ENCODE results near the gene RIN3.

Gene RIN3

DNA sequence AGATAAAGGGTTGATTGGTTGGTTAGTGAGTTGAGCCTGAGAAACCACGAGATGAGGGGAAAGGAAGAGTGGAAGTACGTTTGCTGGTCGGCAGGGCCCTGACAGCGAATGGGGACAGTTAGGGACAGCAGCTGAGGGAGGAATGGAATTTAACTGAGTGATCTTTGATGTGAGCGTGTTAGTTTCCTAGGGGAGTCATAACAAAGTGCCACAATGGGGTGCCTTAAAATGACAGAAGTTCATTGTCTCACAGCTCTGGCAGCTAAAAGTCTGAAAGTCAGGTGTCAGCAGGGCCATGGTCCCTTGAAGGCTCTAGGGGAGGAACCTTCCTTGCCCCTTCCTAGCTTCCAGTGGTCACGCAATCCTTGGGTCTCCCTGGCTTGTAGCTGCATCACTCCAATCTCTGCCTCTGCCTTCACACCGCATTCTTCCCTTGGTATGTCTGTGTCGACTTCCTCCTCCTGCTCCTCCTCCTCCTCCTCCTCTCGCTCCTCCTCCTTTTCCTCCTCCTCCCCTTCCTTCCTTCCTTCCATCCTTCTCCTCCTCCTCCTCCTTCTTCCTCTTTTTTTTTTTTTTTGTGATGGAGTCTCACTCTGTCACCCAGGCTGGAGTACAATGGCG lies 26.0 kb upstream of the RIN3 start:
- DNase-seq (ENCODE audit: low read depth, low spot score), result no peak

DNA sequence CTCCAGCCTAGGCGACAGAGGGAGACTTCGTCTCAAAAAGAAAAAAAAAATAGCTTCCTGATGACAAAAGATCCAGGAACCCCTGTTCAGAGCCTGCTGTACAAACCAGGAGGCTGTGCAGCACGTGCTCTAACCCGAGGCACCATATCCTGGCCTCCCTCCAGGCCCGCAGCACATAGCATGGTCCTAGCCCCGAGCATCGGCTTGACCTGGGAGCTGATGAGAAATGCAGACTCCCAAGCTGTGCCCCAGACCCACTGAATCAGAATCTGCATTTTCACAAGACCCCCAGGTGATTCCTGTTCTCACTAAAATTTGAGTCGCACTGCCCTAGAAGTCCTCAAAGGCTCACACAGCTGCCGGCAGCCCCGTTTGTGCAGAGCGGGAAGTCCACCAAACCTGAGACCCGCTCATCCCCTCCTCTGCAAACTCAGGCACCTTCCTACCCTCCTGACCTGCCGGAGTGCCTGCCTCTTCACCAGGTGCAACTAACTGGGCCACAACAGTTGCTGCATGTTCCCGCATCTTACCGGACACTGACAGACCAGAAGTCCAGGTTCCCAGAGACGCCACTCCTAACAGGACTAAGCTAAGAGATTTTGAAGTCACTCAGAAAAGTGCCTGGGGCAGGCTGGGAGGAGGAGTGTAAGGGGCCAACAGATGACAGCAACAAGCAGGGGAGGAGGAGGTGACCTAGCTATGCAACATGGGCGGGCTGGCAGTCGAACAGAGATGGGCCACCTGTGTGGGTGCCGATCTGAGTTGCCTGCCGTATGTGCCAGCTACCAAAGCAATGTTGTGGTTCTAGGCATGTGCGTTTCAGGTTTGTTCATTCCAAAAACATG lies 24.0 kb upstream of the RIN3 start:
- DNase-seq (ENCODE audit: low read depth, low spot score), result no peak

DNA sequence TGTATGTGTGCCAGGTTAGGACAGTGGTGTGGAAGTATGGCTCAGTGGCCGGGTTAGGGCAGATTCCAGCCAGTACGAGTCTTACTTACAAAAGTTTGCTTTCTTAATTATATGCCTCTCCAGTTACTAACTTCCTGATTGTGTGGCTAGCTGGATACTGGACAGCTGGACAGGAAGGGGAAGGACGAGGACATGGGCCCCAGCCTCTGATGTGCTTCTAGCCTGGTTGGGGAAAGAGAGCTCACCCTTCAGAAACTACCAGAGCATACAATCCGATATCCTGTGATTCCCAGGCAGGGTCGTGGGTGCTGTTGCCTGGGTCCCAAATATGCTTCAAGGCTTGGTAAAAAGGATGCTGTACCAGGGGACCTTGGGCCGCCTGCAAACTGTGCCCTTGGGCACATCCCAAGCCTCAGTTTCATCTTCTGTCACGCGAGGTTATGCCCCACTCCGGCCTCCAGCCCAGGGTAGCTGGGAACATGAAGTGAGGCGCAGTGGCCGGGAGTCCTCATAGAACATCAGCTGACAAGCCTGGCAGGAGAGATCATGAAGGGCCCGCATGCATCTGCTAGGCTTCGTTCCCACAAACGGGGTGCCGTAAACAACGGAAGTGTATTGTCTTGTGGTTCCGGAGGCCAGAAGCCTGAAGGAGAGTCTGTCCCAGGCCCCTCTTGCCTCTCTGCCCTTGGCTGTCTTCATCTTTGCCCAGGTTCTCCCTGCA lies 23.2 kb upstream of the RIN3 start:
- DNase-seq (ENCODE audit: low read depth, low spot score), result no peak

DNA sequence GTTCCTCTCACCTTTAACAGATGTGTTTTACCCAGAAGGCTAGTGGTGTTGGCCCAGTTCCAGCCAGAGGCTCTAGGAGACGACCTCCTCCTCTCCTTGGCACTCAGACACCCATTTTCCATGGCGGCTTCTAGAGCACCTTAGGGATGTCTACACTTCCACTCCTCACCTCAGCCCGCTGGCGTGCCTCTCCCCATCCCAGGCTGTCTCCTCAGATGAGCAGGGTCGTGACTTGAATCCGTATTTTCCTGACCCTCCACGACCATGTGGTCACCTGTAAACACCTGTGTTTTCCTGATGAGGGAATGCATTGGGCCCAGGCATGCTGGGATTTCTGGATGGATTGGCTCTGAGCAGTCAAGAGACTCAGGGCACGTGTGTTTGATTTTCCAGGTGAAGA lies 21.8 kb upstream of the RIN3 start:
- no peak for DNase-seq (ENCODE audit: low read depth, low spot score)

DNA sequence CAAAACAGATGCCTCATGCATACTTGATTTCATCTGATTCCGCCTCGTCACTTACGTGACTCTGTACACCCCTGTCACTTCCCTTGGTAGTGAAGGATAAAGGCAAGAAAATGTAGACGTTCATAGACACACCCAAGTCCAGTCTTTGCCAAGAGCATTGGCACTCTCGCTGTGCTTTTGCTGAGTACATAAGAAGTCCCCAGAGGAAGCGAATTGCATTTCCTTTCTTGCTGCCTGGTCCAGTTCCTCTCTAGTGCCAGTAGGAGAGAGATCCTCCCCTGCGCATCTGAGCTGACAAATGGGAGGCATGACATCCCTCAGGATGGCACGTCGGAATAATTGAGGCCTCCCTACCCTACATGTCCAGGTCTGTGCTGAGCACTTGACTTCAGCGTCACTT lies 21.3 kb upstream of the RIN3 start:
- DNase-seq (ENCODE audit: low read depth, low spot score), result no peak

DNA sequence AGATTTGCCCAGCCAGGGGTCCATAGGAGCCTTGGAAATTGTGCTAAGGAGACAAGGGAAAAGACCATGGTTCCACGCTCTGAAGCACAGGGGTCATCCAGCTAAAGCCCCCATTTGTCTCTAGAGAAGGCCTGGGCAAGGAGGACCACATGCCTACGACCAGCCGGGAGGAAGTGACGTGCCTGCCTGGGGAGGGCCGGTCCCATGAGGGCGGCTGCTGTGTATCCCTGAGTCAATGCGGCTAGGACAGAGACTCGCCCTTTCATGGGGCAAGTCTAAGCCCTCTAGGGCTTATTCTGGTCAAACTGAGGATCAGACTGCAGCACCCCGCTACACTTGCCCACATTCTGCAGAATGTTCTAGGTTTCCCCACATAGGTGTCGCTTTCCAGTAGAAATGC lies 20.6 kb upstream of the RIN3 start:
- DNase-seq (ENCODE audit: low read depth, low spot score), result no peak

DNA sequence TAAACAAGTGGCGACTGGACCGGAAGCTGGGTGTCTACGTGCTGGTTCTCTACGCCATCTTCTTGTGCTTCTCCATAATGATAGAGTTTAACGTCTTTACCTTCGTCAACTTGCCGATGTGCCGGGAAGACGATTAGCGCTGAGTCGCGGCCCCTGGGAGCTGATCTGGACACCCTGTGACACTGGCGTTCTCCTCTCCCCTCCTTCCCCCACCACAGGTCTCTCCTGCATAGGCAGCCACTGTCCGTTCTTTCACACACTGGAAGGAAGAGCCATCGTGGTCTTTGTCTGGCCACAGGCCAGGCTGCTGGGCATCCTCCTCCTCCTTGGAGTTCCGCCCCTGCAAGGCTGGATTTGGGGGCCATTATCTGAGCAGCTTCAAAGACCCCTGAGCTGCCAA lies 20.1 kb upstream of the RIN3 start:
- DNase-seq (ENCODE audit: low read depth, low spot score), result no peak

DNA sequence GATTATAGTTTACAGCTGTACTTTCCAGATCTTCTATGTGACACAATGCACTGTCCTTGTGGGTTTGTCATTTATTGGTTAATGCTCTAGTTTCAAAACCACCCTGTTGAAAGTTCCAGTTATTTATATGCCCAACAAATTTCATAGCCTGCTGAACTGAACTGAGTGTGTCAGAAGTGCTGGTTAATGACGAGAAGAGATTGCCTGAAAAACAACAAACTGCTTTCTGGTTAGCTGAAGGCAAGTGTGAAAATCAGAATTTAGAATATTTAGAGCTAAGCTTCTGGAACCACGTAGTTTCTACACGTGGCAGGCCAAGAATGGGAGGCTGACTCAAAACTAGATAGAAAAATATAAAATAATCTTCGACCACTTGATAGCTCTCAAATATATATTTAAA lies 19.1 kb upstream of the RIN3 start:
- no peak for DNase-seq (ENCODE audit: low read depth, low spot score)

DNA sequence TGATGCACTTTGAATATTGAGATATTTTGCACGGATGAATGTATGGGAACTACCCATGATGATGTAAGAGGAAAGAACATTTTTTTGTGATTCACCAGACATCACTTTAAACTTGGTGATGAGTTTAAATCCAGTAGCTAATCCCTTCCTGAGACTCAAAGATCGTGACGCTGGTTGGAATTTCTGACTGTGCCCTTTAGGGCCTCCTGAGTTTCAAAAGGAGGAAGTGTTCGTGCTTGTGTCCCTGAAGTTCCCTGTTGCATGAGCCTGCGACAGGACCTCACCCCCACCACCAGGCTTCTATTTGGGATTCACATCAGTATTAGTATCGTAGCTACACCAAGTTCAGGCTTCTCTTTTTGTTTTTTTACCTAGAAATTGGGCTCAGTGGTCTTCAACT lies 18.6 kb upstream of the RIN3 start:
- DNase-seq (ENCODE audit: low read depth, low spot score), result no peak

DNA sequence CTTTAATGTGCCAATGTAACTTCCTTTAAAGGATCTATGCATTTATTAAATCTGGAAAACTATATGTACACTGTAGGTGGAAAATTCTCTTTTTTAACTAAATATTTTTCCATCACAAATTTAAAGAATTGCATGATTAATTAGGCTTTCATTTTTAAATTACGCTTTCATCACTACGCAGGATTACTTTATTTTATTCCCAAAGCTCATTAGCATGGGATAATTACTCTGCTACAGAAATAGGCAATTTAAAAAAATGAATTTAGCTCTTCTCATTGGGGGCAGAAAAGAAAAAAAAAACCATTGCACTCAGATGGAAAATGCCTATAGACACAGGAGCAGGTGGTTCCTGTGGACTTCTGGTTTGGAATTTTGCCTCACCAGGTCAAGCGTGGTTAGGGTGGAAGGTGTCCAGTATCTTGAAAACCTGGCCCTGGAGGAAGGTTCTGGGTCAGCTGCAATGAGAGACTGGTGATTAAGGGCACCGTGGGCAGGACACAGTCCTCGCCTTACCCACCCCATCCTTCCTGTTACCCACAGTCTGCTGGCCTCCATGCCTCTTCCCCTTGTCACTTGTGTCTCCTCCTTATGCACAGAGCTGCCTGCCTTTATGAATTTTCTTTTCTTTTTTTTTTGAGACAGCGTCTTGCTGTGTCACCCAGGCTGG lies 17.3 kb upstream of the RIN3 start:
- no peak for DNase-seq (ENCODE audit: low read depth, low spot score)

DNA sequence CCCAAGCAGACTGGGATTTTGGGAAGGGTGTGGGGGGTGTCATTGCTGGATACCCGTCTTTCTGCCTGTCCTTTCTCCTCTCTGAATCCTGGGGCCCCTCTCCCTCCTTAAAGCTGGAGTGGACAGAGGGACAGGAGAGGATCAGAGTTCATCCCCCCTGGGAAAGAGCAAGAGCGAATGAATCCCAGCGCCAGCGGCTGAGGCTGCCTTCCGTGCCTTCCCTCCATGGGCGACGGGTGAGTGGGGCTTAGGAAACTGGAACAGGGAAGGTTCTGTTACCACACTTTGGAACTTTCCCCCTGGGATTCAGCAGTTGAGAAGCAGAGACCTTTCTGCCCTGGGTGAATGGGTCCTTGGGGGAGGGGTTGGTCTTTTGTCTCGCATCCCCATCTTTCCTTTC lies 16.2 kb upstream of the RIN3 start:
- DNase-seq (ENCODE audit: low read depth, low spot score), result no peak

DNA sequence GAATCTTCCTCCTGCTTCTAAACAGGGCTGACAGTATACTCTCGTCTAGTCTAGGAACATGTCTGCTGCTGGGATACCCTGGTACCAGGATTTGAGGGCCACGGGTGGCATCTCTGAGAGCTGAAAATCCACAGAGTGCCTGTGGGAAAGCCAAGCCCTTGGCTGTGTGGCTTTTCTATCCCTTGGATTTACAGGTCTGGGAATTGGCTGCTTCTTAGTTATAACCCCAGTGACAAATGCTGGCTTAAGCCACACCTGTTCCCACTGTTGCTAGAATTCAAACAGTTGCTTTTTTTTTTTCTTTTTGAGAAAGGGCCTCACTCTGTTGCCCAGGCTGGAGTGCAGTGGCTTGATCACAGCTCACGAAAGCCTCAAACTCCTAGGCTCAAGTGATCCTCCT lies 14.3 kb upstream of the RIN3 start:
- DNase-seq (ENCODE audit: low read depth, low spot score), result no peak

DNA sequence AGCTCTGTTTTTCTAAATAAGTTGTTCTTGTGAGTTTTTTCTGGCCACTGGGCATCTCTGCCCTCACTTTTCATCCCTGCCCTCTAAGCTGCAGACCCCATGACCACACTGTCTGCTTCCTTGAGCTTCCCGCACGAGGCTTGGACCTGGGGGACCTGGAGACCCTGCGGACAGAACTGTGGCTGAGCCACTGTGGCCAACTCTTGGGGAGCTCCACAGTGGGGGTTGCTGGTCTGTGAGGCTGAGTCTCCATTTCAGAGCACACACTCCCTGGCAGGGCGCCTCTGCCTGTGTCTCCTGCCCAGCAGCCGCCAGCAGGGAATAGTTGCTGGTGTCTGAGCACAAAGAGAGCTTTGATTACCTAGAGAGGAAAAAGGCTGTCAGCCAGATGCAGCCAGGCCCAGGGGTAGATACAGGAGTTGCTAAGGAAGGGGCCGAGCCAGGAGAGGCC lies 13.1 kb upstream of the RIN3 start:
- no peak for DNase-seq (ENCODE audit: low read depth, low spot score)

DNA sequence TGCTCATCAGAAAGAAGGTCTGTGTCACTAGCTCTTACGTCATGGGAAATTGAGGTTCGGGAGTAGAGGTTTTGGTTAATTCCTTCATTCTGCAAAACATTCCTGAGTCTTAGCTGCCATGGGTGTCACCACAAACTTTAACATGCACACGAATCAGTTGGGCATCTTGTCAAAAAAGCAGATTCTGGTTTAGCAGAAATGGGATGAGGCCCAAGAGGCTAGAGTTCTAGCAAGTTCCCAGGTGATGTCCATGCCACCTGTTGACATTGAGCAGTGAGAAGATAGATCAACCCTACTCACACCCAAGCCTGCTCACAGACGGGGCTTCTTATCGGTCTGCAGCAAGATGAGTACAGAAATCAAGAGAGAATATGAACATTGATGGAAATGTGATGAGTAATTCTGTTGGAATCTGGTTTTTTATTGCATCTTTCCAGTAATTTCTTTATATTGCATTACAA lies 11.7 kb upstream of the RIN3 start:
- DNase-seq (ENCODE audit: low read depth, low spot score), result no peak

DNA sequence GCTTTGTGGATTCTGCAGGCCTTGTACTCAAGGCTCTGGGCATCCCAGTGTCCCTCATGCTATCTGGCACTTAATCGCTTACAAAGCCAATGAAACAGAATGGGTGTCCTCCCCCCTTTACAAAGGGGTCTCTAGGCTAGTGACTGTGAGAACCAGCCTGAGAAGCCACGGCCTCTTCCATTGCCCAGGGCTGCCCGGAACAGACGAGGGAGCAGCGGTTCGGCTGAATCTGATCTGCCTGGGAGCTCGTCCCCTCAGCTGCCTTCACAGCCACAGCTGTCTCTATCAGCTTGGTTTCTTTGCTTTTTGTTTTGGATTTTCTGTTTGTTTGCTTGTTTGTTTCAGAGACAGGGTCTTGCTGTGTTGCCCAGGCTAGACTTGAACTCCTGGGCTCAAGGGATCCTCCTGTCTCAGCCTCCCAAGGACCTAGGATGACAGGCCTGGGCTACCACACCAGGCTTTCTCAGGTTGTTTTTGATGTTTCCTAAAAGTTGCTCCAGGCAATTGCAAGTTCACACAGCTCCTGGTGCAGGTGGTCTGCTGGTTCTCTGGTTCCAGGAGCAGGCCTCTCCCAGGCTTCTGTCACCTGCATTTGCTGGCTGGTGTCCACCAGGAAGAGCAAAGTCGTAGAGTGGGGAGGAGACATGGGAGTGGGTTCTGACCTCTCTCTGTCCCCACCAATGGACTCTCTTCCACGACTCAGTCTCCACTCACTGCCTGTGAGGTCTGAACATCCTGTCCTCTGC lies 10.9 kb upstream of the RIN3 start:
- DNase-seq (ENCODE audit: low read depth, low spot score), result no peak

DNA sequence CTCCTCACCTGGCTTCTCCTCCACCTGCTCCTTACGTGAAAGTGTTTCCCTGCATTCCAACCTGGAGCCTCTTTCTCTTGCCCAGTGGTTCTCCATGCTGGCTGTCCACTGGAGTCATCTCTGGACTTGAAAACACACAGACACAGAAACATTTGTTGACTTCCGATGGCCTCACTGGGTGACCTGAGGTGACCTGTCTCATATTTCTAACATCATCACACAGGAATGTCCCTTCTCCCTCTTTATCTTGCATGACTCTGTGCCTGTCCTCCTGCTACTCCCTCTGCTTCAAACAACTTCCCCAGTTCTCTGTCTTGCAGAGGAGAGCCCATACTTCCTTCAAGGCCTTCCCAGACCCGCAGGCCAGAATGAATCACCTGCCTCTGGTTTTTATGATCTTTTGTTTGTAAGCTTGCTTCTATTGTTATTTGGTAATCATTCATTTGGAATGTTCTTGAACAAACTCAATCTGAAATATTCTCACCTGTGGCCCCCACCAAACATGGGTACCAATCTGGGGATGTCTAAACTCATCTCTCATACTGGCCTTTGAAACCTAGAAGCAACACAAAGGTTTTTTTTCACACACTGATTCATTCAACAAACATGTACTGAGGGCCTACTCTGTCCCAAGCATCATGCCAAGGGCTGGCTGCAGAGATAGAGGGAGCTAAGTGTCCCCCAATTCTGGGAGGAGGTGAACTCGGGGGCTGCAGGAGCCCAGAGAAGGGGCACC lies 9.7 kb upstream of the RIN3 start:
- no peak for DNase-seq (ENCODE audit: low read depth, low spot score)

DNA sequence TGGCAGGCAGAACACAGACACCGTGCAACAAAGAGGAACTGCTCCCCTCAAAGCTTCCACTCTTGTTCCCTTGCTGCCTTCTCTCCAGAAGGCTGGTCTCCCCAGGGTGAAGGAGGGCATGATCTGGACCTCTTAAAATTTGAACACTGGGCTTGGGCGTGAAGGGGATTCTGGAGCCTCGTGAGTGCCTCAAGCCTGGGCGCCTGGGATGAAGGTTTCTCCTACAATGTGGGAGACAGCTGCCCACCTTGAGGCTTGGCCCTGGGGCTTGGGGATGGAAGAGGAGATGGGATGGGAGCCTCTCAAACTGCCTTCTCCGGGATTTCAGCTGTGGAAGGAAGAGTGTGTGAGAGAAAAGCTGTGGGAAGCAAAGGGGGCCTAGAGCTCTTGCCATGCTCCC lies 7.8 kb upstream of the RIN3 start:
- no peak for DNase-seq (ENCODE audit: low read depth, low spot score)

DNA sequence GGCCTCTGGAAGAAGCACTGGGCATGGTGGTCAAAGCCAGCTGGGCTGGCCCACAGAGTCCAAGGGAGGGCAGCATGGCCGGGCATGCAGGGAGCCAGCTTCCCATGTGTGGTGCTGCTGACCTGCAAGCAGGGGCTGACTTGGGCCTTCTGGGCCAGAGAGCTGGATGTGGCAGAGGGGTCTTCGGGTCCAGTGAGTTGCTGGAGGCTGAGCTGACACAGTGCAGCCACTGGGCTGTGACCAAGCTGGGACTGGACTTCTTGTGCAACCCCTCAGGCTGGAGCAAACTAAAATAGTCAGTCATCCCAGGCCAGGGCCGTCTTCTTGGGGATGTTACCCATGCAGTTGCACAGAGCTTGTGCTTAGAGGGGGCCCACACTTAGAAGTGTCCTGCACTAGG lies 7.3 kb upstream of the RIN3 start:
- DNase-seq (ENCODE audit: low read depth, low spot score), result no peak

DNA sequence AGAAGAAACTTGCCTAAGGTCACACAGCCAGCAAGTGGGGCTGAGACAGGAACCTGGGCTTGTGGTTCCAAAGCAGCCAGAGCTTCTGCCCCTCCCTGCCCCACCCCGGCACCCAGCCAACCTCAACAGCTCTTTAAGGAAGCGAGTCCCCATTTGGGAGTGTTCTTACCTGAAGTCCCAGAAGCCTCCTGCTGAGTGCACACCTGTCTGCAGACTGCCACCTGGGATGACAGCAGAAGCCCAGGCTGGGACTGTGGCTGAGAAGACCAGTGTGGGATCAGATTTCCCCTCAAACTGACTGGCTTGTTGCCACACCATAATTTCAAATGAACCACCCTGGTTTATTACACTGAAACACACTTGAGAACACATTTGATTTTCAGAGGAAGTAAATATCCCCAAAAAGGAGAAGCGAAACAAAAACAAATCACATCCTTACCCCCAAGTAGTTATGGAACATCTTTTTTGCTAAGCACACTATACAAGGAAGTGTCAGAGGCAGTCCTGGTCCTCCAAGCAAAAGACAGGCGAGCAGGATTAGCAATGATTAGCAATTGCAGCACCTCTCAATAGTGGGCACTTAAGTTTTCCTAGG lies 6.3 kb upstream of the RIN3 start:
- DNase-seq (ENCODE audit: low read depth, low spot score), result no peak

DNA sequence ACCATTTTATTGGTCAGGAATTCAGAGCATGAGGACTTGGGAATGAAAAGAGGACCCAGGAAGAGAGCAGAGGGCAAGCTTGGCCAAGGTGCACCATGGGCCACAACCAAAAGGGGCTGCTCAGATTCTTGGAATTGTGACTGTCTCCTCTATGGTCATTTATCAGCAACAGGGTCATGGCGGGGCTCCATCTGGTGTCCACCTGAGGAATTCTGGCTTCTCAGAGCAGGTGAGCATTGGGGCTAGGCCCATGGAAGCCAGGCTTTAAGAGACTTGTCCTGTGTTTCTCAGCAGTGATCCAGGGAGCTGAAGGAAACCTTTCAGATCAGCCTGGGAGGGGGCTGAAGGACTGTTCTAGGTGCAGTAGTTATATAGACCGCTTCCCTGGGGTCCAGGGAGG lies 2.6 kb upstream of the RIN3 start:
- peak; percentile 48 for DNase-seq (ENCODE audit: low read depth, low spot score)
